Epithelial cell of esophagus (primary cell): Measurements from ENCODE around the gene CD22.

ENCODE experiments used
- DNase-seq: peaks from one replicate; pipeline ENCODE4 v3.0.0; 2010; ENCODE audit warnings: low read depth
- H3K4me3 ChIP-seq: 2 replicates; pipeline ENCODE4 v1.5.1; 2011; ENCODE audit warnings: mild to moderate bottlenecking, low read length, control low read depth
- TF ChIP-seq, protein P1 (sequence below): IDR thresholded peaks from 2 replicates; pipeline ENCODE4 v1.5.1; 2011; ENCODE audit warnings: low read depth, mild to moderate bottlenecking, low read length, control low read depth, inconsistent platforms; ENCODE audit not compliant: insufficient read depth; ENCODE audit errors: missing control alignments

CD22 gene

DNA sequence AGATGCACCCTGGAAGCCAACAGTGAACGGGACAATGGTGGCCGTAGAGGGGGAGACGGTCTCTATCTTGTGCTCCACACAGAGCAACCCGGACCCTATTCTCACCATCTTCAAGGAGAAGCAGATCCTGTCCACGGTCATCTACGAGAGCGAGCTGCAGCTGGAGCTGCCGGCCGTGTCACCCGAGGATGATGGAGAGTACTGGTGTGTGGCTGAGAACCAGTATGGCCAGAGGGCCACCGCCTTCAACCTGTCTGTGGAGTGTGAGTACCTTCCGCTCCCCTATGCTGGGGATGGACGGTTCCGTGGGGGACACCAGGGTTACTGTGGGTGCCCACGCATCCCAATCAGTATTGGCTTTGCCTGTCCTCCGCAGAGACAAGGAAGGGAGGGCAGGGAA is 26.5 kb upstream of the CD22 start:
- no peak for DNase-seq
- H3K4me3 ChIP-seq = no peak overlapping the region
- TF ChIP-seq, protein P1, sequence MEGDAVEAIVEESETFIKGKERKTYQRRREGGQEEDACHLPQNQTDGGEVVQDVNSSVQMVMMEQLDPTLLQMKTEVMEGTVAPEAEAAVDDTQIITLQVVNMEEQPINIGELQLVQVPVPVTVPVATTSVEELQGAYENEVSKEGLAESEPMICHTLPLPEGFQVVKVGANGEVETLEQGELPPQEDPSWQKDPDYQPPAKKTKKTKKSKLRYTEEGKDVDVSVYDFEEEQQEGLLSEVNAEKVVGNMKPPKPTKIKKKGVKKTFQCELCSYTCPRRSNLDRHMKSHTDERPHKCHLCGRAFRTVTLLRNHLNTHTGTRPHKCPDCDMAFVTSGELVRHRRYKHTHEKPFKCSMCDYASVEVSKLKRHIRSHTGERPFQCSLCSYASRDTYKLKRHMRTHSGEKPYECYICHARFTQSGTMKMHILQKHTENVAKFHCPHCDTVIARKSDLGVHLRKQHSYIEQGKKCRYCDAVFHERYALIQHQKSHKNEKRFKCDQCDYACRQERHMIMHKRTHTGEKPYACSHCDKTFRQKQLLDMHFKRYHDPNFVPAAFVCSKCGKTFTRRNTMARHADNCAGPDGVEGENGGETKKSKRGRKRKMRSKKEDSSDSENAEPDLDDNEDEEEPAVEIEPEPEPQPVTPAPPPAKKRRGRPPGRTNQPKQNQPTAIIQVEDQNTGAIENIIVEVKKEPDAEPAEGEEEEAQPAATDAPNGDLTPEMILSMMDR = no peak

DNA sequence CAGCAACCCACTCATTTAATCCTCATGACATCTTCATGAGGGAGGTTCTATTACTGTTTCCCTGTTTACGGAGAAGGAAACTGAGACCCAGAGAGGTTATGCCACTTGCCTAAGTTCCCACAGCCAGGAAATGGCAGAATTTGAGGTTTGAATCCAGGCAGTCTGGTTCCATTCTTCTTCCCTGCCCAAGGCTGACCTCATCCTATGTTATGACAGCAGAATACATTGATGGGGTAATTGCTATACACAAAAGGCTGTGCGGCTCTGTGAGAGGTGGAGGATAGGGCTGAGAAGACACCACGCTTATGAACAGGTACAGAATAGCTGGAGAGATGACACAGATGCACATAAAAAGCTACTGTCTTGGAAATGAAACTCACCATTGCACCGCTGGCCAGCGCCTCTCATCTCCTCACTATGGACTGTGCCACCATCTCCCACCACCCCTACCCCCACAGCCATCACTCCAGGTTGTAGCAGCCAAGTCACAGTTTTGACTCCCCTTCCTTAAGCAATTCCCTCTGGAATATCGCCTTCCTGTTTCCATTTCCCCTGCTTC is 25.6 kb upstream of the CD22 start:
- H3K4me3 ChIP-seq = no peak overlapping the region
- TF ChIP-seq, protein P1 = no peak
- DNase-seq = no peak

DNA sequence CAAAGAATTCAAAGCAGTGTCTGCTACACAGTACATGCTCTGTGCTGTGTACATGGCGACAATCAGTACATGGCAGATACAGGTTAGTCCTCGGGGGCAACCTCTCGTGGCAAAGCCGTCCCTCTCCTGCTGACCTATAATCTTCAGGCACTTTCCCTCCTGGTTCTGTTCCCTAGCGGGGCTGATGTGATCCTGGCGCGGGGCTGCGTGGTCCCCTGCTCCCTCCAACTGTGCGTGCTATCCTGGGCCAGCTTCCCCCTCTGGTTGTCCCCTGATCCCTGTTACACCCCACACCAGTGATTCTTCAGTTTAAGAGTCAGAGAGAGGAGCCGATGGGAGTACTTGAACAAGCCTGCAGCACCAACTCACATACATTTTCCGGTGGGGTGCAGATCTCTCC is 25.0 kb upstream of the CD22 start:
- H3K4me3 ChIP-seq = no peak overlapping the region
- TF ChIP-seq, protein P1 = no peak
- DNase-seq = no peak

DNA sequence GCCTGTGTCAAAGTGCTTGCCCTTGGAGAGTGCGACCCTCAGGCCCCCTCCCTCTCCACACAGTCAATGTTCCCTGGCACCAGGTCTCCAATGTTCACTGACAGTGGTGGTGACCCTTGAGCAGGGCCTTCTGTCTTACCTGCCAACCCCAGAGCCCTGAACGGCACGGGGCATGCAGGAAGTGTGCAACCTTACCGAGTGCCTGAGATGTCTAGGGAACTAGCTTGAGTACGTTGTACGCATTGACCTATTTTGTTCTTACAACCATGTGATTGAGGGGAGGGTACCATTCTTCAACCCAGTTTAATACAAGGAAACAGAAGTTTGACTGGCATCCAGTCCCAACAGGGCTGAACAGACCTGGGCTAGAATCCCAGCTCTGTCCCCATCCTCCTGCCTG is 23.8 kb upstream of the CD22 start:
- TF ChIP-seq, protein P1 = no peak
- DNase-seq = no peak
- H3K4me3 ChIP-seq = no peak overlapping the region

DNA sequence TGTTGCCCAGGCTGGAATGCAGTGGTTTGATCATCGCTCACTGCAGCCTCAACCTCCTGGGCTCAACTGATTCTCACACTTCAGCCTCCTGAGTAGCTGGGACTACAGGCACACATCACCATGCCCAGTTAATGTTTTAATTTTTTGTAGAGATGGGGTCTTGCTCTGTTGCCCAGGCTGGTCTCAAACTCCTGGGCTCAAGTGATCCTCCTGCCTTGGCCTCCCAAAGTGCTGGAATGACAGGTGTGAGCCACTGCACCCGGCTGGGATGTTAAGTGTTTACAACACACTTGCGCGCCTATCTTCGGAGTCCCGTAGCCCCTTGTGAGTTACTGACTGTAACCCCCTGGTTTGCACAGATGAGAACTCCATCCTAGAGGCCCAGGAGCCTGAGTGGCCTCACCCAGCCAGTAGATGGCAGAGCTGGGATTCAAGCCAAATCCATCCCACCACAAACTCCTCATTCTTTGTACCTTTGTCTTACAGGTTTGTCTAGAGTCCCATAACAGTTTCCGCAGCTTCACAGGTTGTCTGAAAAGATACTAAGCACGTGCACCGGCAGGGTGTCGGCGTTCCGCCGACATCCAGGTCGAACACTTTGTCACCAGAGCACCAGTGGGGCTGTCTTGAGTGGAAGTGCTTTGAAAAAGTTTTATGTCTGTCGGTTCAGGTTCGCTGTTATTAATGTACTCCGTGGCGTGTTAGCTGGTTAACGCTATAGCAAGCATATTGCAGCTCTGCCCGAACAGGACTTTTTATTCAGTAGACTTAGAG is 22.3 kb upstream of the CD22 start:
- no peak overlapping the region for H3K4me3 ChIP-seq
- DNase-seq = peak; percentile 18
- TF ChIP-seq, protein P1 = no peak

DNA sequence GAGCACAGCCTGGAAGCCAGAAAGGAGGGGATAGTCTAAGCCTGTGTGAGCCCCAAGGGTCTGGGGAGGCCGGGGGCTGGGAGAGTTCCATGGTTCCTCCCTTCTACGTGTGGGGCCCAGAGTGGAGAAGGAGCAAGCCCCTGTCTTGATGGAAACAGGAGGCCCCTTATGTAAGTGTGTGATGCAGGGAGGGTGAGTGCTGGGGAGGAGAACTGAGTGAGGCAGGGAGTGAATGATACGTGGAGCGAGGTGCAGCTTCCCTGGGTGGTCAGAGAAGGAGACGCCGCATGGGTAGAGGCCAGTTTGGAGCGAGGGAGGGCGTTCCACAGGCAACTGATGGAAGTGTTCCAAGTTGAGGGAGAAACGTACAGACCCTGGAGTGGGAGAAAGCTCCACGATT is 21.1 kb upstream of the CD22 start:
- no peak for DNase-seq
- TF ChIP-seq, protein P1 = no peak
- no peak overlapping the region for H3K4me3 ChIP-seq

DNA sequence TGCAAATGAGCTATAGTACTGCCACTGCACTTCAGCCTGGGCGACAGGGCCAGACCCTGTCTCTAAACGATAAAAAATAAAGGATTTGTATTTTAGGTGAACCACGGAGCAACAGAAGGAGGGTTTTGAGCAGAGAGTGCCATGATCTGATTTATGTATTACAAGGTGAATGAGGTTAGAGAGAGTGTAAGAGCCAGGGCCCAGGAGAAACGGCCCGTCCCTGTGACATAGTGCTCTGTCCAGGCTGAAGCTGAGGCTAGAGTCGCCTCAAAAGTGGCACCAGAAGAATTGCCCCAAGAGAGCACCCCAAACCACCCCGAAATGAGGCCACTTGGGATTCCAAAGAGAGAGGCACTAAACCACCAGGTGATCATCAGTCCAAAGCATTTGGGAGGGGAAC is 20.1 kb upstream of the CD22 start:
- DNase-seq = no peak
- TF ChIP-seq, protein P1 = no peak
- H3K4me3 ChIP-seq = no peak overlapping the region
